ENCODE measurements around the gene EP300. TPM values are rescaled to one million over a fixed set of nuclear protein-coding genes. Genes with fewer than 3 reads are reported as not detected.

Gene EP300
- total and polyA plus RNA-seq, 2 donors from 2014 or later = 4.1 to 76.8 TPM

DNA sequence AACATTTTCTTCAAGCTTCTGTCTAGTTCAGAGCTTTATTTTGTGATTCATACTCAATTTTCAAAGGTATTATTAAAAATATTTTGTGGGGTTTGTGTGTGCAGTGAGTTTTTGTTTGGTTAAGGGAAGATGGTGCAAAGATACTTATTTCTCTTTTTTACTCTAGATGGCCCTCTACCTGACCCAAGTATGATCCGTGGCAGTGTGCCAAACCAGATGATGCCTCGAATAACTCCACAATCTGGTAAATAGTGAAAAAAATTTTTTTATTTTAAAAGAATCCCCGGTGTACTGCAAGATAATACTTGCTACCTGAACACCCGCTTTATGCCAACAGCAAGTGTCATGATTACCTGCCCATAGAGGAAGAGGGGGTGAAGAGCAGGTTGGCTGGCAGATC lies 54.2 kb downstream of the EP300 start:
- Histone ChIP-seq H3K27ac (ENCODE audit: low read depth in 2 of 2, low read length in 2 of 2) (no peak overlapping the region), H3K9me3 (ENCODE audit: control insufficient read depth in 2 of 3, insufficient read depth in 1 of 3, low read length in 3 of 3) (no peaks in the 10 kb centered on the region), H3K36me3 (ENCODE audit: control insufficient read depth in 2 of 3, insufficient read depth in 3 of 3, low read length in 3 of 3) (peaks cover 32 to 65% (median 48%) of the 10 kb centered on the region in 3 donors), H3K9ac (ENCODE audit: low read length in 3 of 3) (no peak overlapping the region), H3K4me1 (ENCODE audit: control insufficient read depth in 2 of 3, insufficient read depth in 2 of 3, low read depth in 1 of 3, low read length in 3 of 3) (no peaks in the 10 kb centered on the region), H3K4me3 (ENCODE audit: low read length in 3 of 3) (no peak overlapping the region), H3K27me3 (ENCODE audit: control insufficient read depth, insufficient read depth, low read length) (no peaks in the 10 kb centered on the region)
- TF ChIP-seq, protein P1, sequence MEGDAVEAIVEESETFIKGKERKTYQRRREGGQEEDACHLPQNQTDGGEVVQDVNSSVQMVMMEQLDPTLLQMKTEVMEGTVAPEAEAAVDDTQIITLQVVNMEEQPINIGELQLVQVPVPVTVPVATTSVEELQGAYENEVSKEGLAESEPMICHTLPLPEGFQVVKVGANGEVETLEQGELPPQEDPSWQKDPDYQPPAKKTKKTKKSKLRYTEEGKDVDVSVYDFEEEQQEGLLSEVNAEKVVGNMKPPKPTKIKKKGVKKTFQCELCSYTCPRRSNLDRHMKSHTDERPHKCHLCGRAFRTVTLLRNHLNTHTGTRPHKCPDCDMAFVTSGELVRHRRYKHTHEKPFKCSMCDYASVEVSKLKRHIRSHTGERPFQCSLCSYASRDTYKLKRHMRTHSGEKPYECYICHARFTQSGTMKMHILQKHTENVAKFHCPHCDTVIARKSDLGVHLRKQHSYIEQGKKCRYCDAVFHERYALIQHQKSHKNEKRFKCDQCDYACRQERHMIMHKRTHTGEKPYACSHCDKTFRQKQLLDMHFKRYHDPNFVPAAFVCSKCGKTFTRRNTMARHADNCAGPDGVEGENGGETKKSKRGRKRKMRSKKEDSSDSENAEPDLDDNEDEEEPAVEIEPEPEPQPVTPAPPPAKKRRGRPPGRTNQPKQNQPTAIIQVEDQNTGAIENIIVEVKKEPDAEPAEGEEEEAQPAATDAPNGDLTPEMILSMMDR (IDR thresholded peaks at IDR 0.05; ENCODE audit: borderline replicate concordance, extremely low read depth, insufficient read depth) = no peak
- intact Hi-C loops (cut with DNase I) = no loop called here
- DNase-seq (peak in 1 of 5 donors; percentile 4), FAIRE-seq (no peak)

DNA sequence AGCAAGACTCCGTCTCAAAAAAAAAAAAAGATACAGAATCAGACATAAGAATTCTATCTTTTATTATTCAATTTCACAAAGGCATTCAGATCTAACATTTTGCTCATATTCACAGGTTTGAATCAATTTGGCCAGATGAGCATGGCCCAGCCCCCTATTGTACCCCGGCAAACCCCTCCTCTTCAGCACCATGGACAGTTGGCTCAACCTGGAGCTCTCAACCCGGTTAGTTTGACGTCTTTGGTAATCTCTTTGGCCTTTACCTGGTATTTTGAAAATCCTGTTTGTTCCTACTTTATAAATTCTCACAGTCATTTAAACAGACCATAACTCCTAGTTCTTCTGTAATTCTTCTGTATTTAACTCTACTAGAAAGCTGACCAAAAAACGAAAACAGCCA lies 55.3 kb downstream of the EP300 start:
- DNase-seq (no peak), FAIRE-seq (no peak)
- no peak overlapping the region for H3K9ac ChIP-seq (ENCODE audit: low read length in 3 of 3)
- H3K4me3 ChIP-seq (ENCODE audit: low read length in 3 of 3) = no peak overlapping the region
- TF ChIP-seq, protein P1 (IDR thresholded peaks at IDR 0.05; ENCODE audit: borderline replicate concordance, extremely low read depth, insufficient read depth) = no peak
- peaks cover 26 to 67% (median 48%) of the 10 kb centered on the region in 3 donors for H3K36me3 ChIP-seq (ENCODE audit: control insufficient read depth in 2 of 3, insufficient read depth in 3 of 3, low read length in 3 of 3)
- H3K27me3 ChIP-seq (ENCODE audit: control insufficient read depth, insufficient read depth, low read length) = no peaks in the 10 kb centered on the region
- H3K9me3 ChIP-seq (ENCODE audit: control insufficient read depth in 2 of 3, insufficient read depth in 1 of 3, low read length in 3 of 3) = no peaks in the 10 kb centered on the region
- no peak overlapping the region for H3K27ac ChIP-seq (ENCODE audit: low read depth in 2 of 2, low read length in 2 of 2)
- H3K4me1 ChIP-seq (ENCODE audit: control insufficient read depth in 2 of 3, insufficient read depth in 2 of 3, low read depth in 1 of 3, low read length in 3 of 3) = no peaks in the 10 kb centered on the region
- intact Hi-C loops (cut with DNase I) = no loop called here

DNA sequence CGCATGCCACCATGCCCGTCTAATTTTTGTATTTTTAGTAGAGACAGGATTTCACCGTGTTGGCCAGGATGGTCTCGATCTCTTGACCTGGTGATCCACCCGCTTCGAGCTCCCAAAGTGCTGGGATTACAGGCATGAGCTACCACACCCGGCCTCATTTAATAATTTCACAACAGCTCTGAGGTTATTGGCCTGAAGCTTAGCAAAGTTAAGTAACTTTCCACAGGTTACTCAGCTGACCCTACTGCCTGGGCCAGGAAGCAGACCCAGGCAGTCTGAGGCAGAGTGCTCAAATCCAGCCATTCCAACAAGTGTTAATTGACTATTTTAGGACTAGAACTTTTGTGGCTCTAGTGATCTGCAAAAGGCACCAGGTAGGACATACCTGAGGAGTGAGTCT lies 60.5 kb downstream of the EP300 start:
- intact Hi-C loops (cut with DNase I) = no loop called here
- H3K4me3 ChIP-seq (ENCODE audit: low read length in 3 of 3) = no peak overlapping the region
- TF ChIP-seq, protein P1 (IDR thresholded peaks at IDR 0.05; ENCODE audit: borderline replicate concordance, extremely low read depth, insufficient read depth) = no peak
- FAIRE-seq (no peak), DNase-seq (no peak)
- peaks cover 36 to 78% (median 59%) of the 10 kb centered on the region in 3 donors for H3K36me3 ChIP-seq (ENCODE audit: control insufficient read depth in 2 of 3, insufficient read depth in 3 of 3, low read length in 3 of 3)
- no peak overlapping the region for H3K27ac ChIP-seq (ENCODE audit: low read depth in 2 of 2, low read length in 2 of 2)
- no peaks in the 10 kb centered on the region for H3K4me1 ChIP-seq (ENCODE audit: control insufficient read depth in 2 of 3, insufficient read depth in 2 of 3, low read depth in 1 of 3, low read length in 3 of 3)
- no peak overlapping the region for H3K9ac ChIP-seq (ENCODE audit: low read length in 3 of 3)
- no peaks in the 10 kb centered on the region for H3K27me3 ChIP-seq (ENCODE audit: control insufficient read depth, insufficient read depth, low read length)
- no peaks in the 10 kb centered on the region for H3K9me3 ChIP-seq (ENCODE audit: control insufficient read depth in 2 of 3, insufficient read depth in 1 of 3, low read length in 3 of 3)

DNA sequence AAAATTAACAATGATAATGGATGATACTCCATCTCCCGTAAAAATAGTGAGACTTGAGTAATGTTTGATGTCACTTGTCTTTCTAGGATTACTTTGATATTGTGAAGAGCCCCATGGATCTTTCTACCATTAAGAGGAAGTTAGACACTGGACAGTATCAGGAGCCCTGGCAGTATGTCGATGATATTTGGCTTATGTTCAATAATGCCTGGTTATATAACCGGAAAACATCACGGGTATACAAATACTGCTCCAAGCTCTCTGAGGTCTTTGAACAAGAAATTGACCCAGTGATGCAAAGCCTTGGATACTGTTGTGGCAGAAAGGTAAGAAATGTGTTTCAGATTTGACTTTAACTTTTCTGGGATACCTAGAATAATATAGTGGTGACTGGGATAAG lies 64.7 kb downstream of the EP300 start:
- FAIRE-seq = no peak
- TF ChIP-seq, protein P1 (IDR thresholded peaks at IDR 0.05; ENCODE audit: borderline replicate concordance, extremely low read depth, insufficient read depth) = no peak
- H3K9ac ChIP-seq (ENCODE audit: low read length in 3 of 3) = no peak overlapping the region
- DNase-seq = no peak
- H3K27ac ChIP-seq (ENCODE audit: low read depth in 2 of 2, low read length in 2 of 2) = no peak overlapping the region
- H3K27me3 ChIP-seq (ENCODE audit: control insufficient read depth, insufficient read depth, low read length) = no peaks in the 10 kb centered on the region
- no peaks in the 10 kb centered on the region for H3K9me3 ChIP-seq (ENCODE audit: control insufficient read depth in 2 of 3, insufficient read depth in 1 of 3, low read length in 3 of 3)
- H3K4me3 ChIP-seq (ENCODE audit: low read length in 3 of 3) = no peak overlapping the region
- intact Hi-C loops (cut with DNase I) = no loop called here
- no peaks in the 10 kb centered on the region for H3K4me1 ChIP-seq (ENCODE audit: control insufficient read depth in 2 of 3, insufficient read depth in 2 of 3, low read depth in 1 of 3, low read length in 3 of 3)
- H3K36me3 ChIP-seq (ENCODE audit: control insufficient read depth in 2 of 3, insufficient read depth in 3 of 3, low read length in 3 of 3) = peaks cover 32 to 74% (median 48%) of the 10 kb centered on the region in 3 donors
